Breast epithelium (tissue), 4 donors: ENCODE results near the gene ARIH1. TPM values are rescaled to one million over a fixed set of nuclear protein-coding genes. Genes with fewer than 3 reads are reported as not detected.
"Not testable (repeated sequence)": the region's sequence is repeated elsewhere in the genome, so short reads cannot be mapped to it uniquely, and the experiment has no call there.

Experiments
- DNase-seq, 2 donors: peaks; one replicate each; pipeline ENCODE4 v3.0.0-alpha.2; 2019; ENCODE audit warnings: low spot score in 2 of 2
- H3K27ac ChIP-seq, 2 donors: fragments of 200-600 bp; sonication (generic) in 1 of 2; one replicate each; pipeline ENCODE4 v1.5.1; 2016 to 2019; ENCODE audit warnings: mild to moderate bottlenecking in 1 of 2
- H3K27me3 ChIP-seq, 2 donors: fragments of 200-600 bp; sonication (generic) in 1 of 2; one replicate each; pipeline versions ENCODE4 v1.5.1 to v1.6.0; 2017 to 2019; ENCODE audit warnings: control low read depth in 1 of 2, mild to moderate bottlenecking in 1 of 2
- H3K36me3 ChIP-seq: fragments of 200-600 bp; one replicate; pipeline ENCODE4 v1.5.1; 2019
- H3K4me1 ChIP-seq, 2 donors: fragments of 200-600 bp; sonication (generic); one replicate each; pipeline ENCODE4 v1.5.1; 2016 to 2019; ENCODE audit warnings: control low read depth in 1 of 2
- H3K4me3 ChIP-seq, 3 donors: fragments of 200-600 bp; sonication (generic); 1 replicate in 2 of 3; 2 replicates in 1 of 3; pipeline ENCODE4 v1.5.1; 2016 to 2019; ENCODE audit warnings: mild to moderate bottlenecking in 3 of 3, moderate library complexity in 2 of 3
- H3K9me3 ChIP-seq, 2 donors: fragments of 200-600 bp; sonication (generic) in 1 of 2; one replicate each; pipeline ENCODE4 v1.5.1; 2016 to 2019; ENCODE audit warnings: control low read depth in 1 of 2
- POLR2A ChIP-seq: fragments of 450-650 bp; IDR thresholded peaks from one replicate; pipeline ENCODE4 v1.6.1; 2016; ENCODE audit warnings: antibody characterized with exemption, mild to moderate bottlenecking, moderate library complexity
- POLR2AphosphoS5 ChIP-seq, 3 donors: sonication (generic); formaldehyde crosslinking; IDR thresholded peaks; one replicate each; pipeline ENCODE4 v1.6.1; 2017; ENCODE audit warnings: antibody characterized with exemption in 3 of 3
- intact Hi-C: fragments of 100-400 bp; cut with DNase I; formaldehyde crosslinking; loops from one replicate; pipeline ENCODE4 v1.15.1; 2023; ENCODE audit warnings: low total_unique reads
- total RNA-seq, 3 donors: library from RNA; depleted of rRNA; stranded (reverse); fragments of >200 nt; gene quantifications; one replicate each; pipeline ENCODE4 v1.1.0, GENCODE V29; 2016
- TF ChIP-seq, protein P1 (sequence below), 3 donors: fragments of 450-650 bp; IDR thresholded peaks; one replicate each; pipeline ENCODE4 v1.5.1; 2016 to 2017; ENCODE audit warnings: antibody characterized with exemption in 3 of 3, mild to moderate bottlenecking in 3 of 3, moderate library complexity in 3 of 3

Gene ARIH1
- total RNA-seq, 3 donors from 2014 or later = 54.1 to 106 (median 61.1) TPM

GRCh38 chr15:72468103-72468502 lies 6.0 kb upstream of the ARIH1 start:
- H3K4me3 ChIP-seq = no peak overlapping the region
- no peaks in the 10 kb centered on the region for H3K27me3 ChIP-seq
- intact Hi-C loops = no loop called here
- TF ChIP-seq POLR2A = no peak
- TF ChIP-seq POLR2AphosphoS5 (IDR thresholded peaks at IDR 0.05) = no peak
- TF ChIP-seq, protein P1, sequence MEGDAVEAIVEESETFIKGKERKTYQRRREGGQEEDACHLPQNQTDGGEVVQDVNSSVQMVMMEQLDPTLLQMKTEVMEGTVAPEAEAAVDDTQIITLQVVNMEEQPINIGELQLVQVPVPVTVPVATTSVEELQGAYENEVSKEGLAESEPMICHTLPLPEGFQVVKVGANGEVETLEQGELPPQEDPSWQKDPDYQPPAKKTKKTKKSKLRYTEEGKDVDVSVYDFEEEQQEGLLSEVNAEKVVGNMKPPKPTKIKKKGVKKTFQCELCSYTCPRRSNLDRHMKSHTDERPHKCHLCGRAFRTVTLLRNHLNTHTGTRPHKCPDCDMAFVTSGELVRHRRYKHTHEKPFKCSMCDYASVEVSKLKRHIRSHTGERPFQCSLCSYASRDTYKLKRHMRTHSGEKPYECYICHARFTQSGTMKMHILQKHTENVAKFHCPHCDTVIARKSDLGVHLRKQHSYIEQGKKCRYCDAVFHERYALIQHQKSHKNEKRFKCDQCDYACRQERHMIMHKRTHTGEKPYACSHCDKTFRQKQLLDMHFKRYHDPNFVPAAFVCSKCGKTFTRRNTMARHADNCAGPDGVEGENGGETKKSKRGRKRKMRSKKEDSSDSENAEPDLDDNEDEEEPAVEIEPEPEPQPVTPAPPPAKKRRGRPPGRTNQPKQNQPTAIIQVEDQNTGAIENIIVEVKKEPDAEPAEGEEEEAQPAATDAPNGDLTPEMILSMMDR (IDR thresholded peaks at IDR 0.05) = no peak
- H3K27ac ChIP-seq = no peak overlapping the region
- H3K9me3 ChIP-seq = no peaks in the 10 kb centered on the region
- DNase-seq = no peak
- no peaks in the 10 kb centered on the region for H3K36me3 ChIP-seq
- no peaks in the 10 kb centered on the region for H3K4me1 ChIP-seq

DNA sequence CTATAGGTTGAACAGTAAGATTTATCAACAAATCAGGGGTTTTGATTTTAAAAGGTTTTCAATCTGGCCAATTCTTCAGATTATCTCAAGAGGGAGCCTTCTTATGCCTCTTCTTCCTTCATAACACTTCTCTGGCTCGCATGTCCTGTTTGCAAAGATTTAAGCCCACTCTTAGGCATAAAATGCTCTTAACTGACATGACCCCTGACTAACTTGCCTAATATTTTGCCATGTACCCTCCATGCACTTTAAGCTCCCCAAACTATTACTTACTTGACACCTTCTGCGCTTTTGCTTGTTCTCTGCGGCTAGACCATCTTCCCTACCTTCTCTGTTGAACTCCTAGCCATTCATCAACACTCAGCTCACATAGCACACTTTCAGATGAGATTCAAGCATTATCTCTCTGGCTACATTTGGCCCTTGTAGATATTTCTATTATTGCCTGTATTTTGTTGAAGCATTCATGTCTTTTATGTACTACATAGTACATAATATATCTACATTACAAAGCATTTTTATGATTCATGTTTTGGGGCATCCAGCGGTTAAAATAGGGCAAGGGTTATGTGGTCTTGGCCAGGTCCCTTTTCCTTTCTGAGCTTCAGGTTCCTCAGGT lies 1.0 kb upstream of the ARIH1 start:
- peak overlapping the region; percentile 88 to 93 (median 92) for H3K4me3 ChIP-seq
- H3K36me3 ChIP-seq = no peaks in the 10 kb centered on the region
- no peak for TF ChIP-seq POLR2A
- TF ChIP-seq, protein P1 (IDR thresholded peaks at IDR 0.05) = peak in 2 of 3 donors; percentile 6 to 30
- no peaks in the 10 kb centered on the region for H3K9me3 ChIP-seq
- H3K27ac ChIP-seq = peak overlapping the region; percentile 100
- no peak for DNase-seq
- no peaks in the 10 kb centered on the region for H3K27me3 ChIP-seq
- H3K4me1 ChIP-seq = peaks cover 6 to 19% of the 10 kb centered on the region in 2 donors
- intact Hi-C loops = no loop called here

DNA sequence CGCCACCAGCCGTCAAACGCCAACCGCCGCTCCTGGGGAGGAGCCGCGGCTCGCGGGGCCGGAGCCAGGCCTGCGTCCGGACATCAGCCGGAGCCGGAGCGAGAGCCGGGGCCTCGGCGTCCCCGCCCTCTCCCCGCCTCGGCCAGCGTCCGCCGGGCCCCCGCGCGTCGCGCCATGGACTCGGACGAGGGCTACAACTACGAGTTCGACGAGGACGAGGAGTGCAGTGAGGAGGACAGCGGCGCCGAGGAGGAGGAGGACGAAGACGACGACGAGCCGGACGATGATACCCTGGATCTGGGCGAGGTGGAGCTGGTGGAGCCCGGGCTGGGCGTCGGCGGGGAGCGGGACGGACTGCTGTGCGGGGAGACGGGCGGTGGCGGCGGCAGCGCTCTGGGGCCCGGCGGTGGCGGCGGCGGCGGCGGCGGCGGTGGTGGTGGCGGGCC lies 359 bp downstream of the ARIH1 start:
- TF ChIP-seq, protein P1 (IDR thresholded peaks at IDR 0.05) = no peak
- TF ChIP-seq POLR2AphosphoS5 (IDR thresholded peaks at IDR 0.05) (no peak), POLR2A (no peak)
- Histone ChIP-seq H3K27ac (peak overlapping the region; percentile 100), H3K9me3 (no peaks in the 10 kb centered on the region), H3K4me3 (peak overlapping the region; percentile 88 to 93 (median 92)), H3K27me3 (no peaks in the 10 kb centered on the region), H3K36me3 (no peaks in the 10 kb centered on the region), H3K4me1 (peaks cover 6 to 19% of the 10 kb centered on the region in 2 donors)
- peak in 1 of 2 donors; percentile 56 for DNase-seq
- intact Hi-C loops = no loop called here

DNA sequence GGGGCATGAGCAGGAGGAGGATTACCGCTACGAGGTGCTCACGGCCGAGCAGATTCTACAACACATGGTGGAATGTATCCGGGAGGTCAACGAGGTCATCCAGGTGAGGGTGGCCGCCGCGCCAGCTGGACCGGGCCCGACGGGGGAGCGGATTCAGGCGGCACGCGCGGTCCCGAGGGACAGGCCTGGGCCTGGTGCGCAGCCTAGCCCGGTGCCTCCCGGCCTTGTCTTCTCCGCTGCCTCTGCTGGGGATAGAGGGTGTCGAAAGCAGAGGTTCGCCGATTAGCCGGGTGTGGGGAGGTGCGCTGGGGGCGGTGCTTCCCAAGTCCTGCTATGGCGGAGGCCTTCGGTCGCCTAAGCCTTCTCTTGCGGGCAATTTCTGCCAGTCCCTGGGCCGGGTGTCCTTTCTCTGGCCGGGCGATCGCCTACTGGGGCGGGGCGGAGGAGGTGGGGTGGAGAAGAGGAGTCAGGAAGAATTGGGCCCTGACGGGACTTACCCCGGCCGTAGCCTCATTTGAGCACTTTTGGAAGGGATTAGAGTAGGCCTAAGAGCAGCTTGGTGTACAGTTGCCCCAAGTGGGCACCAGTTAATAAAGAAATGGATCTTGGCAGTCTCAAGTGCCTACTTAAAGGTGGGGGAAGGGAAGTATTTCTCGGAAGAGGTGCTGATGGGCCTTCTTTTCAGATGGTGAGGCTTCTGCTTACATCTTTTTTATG lies 940 bp downstream of the ARIH1 start:
- intact Hi-C loops = no loop called here
- Histone ChIP-seq H3K9me3 (no peaks in the 10 kb centered on the region), H3K27me3 (no peaks in the 10 kb centered on the region), H3K27ac (peak overlapping the region; percentile 100), H3K36me3 (no peaks in the 10 kb centered on the region), H3K4me1 (peaks cover 6 to 19% of the 10 kb centered on the region in 2 donors), H3K4me3 (peak overlapping the region; percentile 88 to 93 (median 92))
- DNase-seq = peak; percentile 77 to 78
- peak in 2 of 3 donors; percentile 73 to 74 for TF ChIP-seq POLR2AphosphoS5 (IDR thresholded peaks at IDR 0.05)
- TF ChIP-seq, protein P1 (IDR thresholded peaks at IDR 0.05) = no peak
- TF ChIP-seq POLR2A = peak; percentile 36

- DNase-seq = no peak
- intact Hi-C loops = no loop called here
- peaks cover 6 to 19% of the 10 kb centered on the region in 2 donors for H3K4me1 ChIP-seq
Observed at GRCh38 chr15:72475674-72476073, 1.5 kb downstream of the ARIH1 start.

GRCh38 chr15:72476330-72476729 lies 2.2 kb downstream of the ARIH1 start:
- H3K27me3 ChIP-seq, intact Hi-C loops, H3K9me3 ChIP-seq, DNase-seq, H3K36me3 ChIP-seq: not testable (repeated sequence)
- Histone ChIP-seq H3K4me3 (peak overlapping the region; percentile 88 to 93 (median 92)), H3K4me1 (peaks cover 6 to 21% of the 10 kb centered on the region in 2 donors), H3K27ac (peak overlapping the region in 1 of 2 donors; percentile 100)

More at GRCh38 chr15:72475674-72476073, 1.5 kb downstream of the ARIH1 start:
- Histone ChIP-seq H3K9me3 (no peaks in the 10 kb centered on the region), H3K27ac (peak overlapping the region; percentile 100), H3K27me3 (no peaks in the 10 kb centered on the region), H3K4me3 (peak overlapping the region; percentile 88 to 93 (median 92)), H3K36me3 (no peaks in the 10 kb centered on the region)
- TF ChIP-seq POLR2A = no peak
- TF ChIP-seq, protein P1 (IDR thresholded peaks at IDR 0.05) = no peak
